ENCODE results near the gene PDE4C.

DNA sequence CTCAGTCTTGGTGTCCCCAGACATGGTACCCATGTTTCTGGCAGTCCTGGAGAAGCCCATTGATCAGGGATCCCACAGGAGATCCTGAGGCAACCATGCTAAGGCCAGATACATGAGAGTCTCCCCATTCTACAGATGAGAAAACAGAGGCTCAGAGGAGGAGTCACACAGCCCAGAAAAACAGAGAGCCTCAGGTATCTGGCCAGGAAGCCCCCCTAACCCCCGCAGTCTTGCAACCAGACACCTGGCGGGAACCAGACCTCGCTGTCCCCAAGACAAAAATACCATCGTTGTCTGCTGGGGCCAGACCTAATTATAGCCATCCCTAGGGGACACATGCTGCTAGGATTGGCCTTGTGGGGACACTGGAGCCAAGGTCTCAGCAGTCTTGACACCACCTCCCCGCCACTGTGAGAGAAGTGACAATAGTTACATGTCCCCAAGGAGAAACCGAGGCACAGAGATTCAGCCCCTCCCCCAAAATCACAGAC is 1.6 kb upstream of the PDE4C start:
- no peak for TF ChIP-seq CTCF (conservative IDR thresholded peaks at IDR 0.05; ENCODE audit: low read length)
- TF ChIP-seq EZH2phosphoT487 (IDR thresholded peaks at IDR 0.05; ENCODE audit: borderline replicate concordance, low read depth, low read length) = no peak
